GM19328 (cell line): ENCODE data around the gene ZNRF1.
"Not testable (repeated sequence)": the region's sequence is repeated elsewhere in the genome, so short reads cannot be mapped to it uniquely, and the experiment has no call there.

Experiments used
- ATAC-seq: cut with Tn5 transposase; IDR thresholded peaks from one replicate; pipeline ENCODE4 v1.9.1; 2021; ENCODE audit warnings: mild to moderate bottlenecking, moderate library complexity; ENCODE audit not compliant: unreplicated experiment

ZNRF1 gene

GRCh38 chr16:75026239-75026891 is 27.5 kb downstream of the ZNRF1 start:
- not testable (repeated sequence) for ATAC-seq

GRCh38 chr16:75026892-75027391 is 28.1 kb downstream of the ZNRF1 start:
- ATAC-seq = no peak

GRCh38 chr16:75027520-75028300 is 28.9 kb downstream of the ZNRF1 start:
- no peak for ATAC-seq

GRCh38 chr16:75028544-75029135 is 29.8 kb downstream of the ZNRF1 start:
- ATAC-seq = no peak

- ATAC-seq = no peak
These were observed 31.0 kb downstream of the ZNRF1 start for GRCh38 chr16:75029854-75030253.

- no peak for ATAC-seq
These were observed 33.8 kb downstream of the ZNRF1 start for GRCh38 chr16:75032655-75033054.

GRCh38 chr16:75035410-75035968 is 36.7 kb downstream of the ZNRF1 start:
- ATAC-seq = no peak

GRCh38 chr16:75038036-75038858 is 39.4 kb downstream of the ZNRF1 start:
- no peak for ATAC-seq

- no peak for ATAC-seq
These were observed 41.1 kb downstream of the ZNRF1 start for GRCh38 chr16:75039941-75040340.

- no peak for ATAC-seq
These were observed 43.8 kb downstream of the ZNRF1 start for GRCh38 chr16:75042426-75043174.

- no peak for ATAC-seq
These were observed 44.5 kb downstream of the ZNRF1 start for GRCh38 chr16:75043175-75043895.

- ATAC-seq = no peak
These were observed 46.1 kb downstream of the ZNRF1 start for GRCh38 chr16:75044800-75045361.

- ATAC-seq = no peak
These were observed 46.6 kb downstream of the ZNRF1 start for GRCh38 chr16:75045424-75045823.

GRCh38 chr16:75048054-75048453 is 49.2 kb downstream of the ZNRF1 start:
- no peak for ATAC-seq

- no peak for ATAC-seq
These were observed 49.7 kb downstream of the ZNRF1 start for GRCh38 chr16:75048530-75048929.

- no peak for ATAC-seq
These were observed 53.8 kb downstream of the ZNRF1 start for GRCh38 chr16:75052481-75053202.

- ATAC-seq = no peak
These were observed 55.1 kb downstream of the ZNRF1 start for GRCh38 chr16:75053791-75054555.

GRCh38 chr16:75054556-75054947 is 55.7 kb downstream of the ZNRF1 start:
- no peak for ATAC-seq
